ENCODE data around the gene CHIT1.
A peak's percentile ranks its signal among the peaks of the same experiment; 100 is the strongest.

Gene CHIT1

DNA sequence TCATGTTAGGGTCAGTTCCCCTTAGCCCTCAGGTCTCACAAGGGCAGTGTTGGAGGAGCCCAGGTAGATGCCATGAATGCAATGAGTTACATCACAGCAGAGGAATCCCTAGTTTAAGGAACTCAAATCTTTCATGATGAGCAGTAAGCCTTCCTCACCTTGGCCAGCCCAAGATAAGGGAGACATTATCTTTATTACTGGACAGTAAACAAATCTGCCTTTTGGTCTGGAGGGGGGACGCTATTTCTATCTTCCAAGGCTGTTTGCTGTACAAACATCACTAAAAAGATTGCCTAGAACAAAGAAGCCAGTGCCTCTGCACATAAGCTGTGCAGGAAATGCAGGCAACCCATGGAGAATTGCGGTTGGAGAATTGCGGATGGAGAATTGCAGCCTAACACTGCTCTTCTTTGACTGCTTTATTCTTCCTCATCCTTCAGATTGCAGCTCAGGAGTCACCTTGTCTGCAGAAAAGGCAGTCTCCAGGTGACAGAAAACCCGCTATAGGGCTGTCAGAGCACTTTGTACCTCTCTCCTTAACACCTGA, 40.7 kb downstream of the CHIT1 start:
- no peak for DNase-seq (ENCODE audit: low spot score)

DNA sequence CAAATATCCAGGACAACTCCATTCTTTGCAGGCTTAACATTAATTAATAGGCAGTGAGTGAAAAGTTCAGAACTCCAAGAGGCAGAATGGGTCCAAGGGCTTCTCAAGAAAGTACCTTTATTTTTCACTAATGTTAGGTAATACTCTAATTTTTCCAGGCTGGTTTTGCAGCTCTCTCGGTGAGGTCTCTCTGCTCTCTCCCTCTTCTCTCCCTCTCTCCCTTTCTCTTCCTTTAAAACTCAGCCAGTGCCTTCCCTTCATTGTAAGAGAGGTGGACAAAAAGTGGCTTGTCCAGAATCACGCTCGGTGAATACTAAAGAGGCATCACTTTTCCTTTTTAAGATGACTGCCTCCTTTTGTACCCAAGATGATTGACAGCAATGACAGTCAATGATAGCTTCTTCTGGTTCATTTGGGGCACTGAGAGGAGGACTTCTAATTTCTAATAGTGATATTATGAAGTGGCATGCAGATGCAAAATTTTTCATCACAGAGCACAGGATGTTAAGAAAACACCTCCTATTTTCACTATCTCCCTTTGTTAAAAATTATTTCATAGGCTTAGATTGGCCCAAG, 41.7 kb downstream of the CHIT1 start:
- no peak for DNase-seq (ENCODE audit: low spot score)

- peak; percentile 42 for DNase-seq (ENCODE audit: low spot score)
Observed at GRCh38 chr1:203187304-203187685, 42.2 kb downstream of the CHIT1 start.

GRCh38 chr1:203186446-203187303, 42.8 kb downstream of the CHIT1 start, which contains the start of gene CHI3L1:
Gene CHI3L1 (minus strand): TSS chr1:203186704. CDS start chr1:203186623, 81 bp downstream.
- peak; percentile 91 for DNase-seq (ENCODE audit: low spot score)

DNA sequence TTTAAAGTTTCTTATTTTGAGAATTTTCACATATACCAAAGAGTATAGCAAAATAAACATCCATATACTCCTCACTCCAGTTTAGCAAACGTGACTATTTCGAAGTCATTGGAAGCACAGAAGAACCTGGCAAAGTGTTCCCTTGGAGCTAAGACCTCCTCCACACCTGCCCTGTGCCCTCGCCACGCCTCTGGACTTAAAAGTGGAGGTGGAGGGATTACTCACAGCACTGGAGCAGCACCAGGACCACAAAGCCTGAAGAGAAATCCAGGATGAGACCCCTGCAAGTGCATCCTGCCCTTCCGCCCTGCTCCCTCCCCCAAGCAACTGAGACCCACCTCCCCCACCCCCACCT, 43.4 kb downstream of the CHIT1 start:
- DNase-seq (ENCODE audit: low spot score), result no peak

- peak; percentile 94 for DNase-seq (ENCODE audit: low spot score)
Observed at GRCh38 chr1:203185585-203185984, 43.9 kb downstream of the CHIT1 start.

- DNase-seq (ENCODE audit: low spot score), result no peak
Observed at GRCh38 chr1:203185061-203185461, 44.4 kb downstream of the CHIT1 start.

DNA sequence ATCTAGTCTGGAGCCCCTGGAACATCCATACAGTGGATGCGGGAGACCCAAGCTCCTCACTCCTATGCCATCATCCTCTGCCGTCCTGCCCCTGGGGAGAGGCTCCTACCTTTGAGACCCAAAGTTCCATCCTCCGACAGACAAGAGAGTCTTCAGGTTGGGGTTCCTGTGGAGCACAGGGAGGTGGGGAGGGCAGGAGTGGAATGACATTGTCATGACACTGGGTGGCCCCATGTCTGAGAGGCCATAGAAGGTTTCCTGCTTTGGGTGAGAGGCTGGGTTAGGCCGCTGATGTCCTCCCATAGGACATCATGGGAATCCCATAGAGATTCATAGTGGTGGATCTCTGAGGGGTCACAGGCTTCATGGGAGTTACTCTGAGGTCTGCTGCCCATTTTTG, 45.0 kb downstream of the CHIT1 start:
- DNase-seq (ENCODE audit: low spot score), result no peak

- DNase-seq (ENCODE audit: low spot score), result no peak
Observed at GRCh38 chr1:203183828-203184227, 45.6 kb downstream of the CHIT1 start.

DNA sequence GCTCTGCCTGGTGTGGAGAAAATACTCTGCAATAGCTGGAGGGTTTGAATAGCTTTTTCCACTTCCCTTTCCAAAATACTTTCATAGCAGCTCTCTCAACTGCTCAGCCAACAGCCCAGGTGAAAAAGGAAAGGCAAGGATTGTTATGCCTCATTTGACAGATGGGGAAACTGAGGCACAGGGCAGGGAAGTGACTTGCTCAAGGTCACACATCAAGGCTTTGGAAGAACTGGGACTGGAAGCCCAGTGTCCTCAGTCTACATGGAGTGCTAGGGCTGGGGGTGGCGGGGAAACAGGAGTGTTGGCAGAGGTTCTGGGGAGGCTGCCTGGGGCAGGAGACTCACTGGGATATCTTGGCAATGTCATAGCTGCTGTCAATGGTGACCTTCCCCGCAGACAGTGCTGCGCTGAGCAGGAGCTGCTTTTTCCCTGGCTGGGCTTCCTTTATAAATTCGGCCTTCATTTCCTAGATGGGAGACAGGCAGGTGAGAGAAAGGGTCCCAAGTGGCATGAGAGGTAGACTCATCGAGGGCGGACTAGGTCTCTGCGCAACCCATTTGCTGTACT, 47.0 kb downstream of the CHIT1 start:
- DNase-seq (ENCODE audit: low spot score), result no peak

DNA sequence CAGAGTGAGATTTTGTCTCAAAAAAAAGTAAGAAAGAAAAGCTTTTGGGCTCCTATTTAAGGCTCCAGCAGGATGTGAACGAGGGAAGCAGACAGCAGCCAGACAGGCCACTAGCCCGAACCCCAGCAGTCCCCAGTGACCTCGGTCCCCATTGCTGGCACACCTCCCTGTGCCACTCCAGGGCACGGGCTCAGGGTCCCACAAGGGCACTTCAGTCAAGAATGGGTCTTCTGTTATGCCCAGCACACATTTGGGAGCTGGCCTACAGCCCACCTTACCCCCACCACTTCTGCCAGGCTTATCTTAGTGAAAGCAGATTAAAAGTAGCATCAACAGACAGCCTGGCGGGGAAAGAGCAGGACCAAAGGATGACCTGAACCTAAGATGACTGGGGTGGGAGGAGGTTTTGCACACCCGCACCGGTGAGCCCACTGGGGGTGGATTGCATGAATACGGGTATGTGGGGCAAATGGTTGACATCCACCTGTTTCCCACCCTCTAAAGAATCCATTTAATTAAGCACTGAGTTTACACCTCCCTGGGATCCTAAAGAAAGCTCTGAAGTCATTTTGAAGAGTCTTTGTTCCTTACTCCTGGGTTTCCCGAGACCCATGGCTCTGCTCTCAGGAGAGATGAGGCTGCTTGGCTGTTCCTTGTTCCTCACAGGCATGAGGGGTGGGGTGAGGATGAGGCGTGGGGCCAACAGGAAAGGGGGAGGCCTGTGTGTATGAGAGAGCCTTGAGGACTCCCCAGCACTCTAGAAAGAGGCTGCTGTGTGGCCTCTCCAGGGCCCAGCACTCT, 47.7 kb downstream of the CHIT1 start:
- DNase-seq (ENCODE audit: low spot score), result no peak

- no peak for DNase-seq (ENCODE audit: low spot score)
Observed at GRCh38 chr1:203180611-203181330, 48.7 kb downstream of the CHIT1 start.

DNA sequence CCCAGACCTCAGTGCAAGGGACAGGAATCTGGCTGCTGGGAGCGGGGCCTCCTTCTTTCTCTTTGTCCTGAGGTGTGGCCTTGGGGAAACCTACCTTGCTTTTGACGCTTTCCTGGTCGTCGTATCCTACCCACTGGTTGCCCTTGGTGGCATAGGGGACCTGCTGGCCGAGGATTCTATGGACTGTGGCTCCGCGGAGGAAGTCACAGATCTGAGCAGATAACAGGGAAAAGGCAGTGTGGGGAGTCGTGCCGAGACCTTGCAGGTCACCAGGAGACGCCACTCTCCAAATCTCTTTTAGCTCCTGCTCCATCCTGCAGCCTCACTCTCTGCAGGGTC, 49.8 kb downstream of the CHIT1 start:
- no peak for DNase-seq (ENCODE audit: low spot score)

GRCh38 chr1:203178821-203179666, 50.4 kb downstream of the CHIT1 start:
- DNase-seq (ENCODE audit: low spot score), result no peak

GRCh38 chr1:203178083-203178482, 51.4 kb downstream of the CHIT1 start:
- no peak for DNase-seq (ENCODE audit: low spot score)

DNA sequence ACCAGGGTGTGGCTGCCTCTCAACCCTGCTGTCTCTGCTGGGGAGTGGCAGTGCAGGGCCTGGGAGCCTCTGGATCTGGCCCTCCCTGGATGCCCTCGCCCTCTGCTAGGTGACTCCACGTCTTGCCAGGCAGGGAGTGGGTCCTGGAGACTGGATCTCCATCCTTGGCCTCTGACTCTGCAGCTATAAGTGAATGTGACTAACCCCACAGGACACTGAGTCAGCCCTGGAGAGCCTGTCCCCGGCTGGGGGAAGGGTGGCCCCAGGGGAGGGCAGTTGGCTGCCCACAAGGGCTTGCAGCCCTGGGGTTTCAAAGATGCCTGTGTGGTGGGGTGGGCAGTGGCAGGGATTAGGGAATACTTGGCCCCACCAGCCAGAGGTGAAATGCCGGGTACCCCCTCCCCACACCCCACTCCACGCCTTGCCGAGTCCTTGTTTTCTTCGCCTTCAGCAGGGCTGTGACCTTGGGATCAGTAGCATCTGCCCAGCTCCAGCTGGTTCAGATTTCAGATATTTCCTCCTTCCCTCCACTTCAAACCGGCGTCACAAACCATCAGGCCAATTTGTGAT, 51.9 kb downstream of the CHIT1 start:
- no peak for DNase-seq (ENCODE audit: low spot score)

- no peak for DNase-seq (ENCODE audit: low spot score)
Observed at GRCh38 chr1:203177036-203177405, 52.5 kb downstream of the CHIT1 start.

- DNase-seq (ENCODE audit: low spot score), result no peak
Observed at GRCh38 chr1:203176273-203177035, 53.0 kb downstream of the CHIT1 start.

- no peak for DNase-seq (ENCODE audit: low spot score)
Observed at GRCh38 chr1:203175827-203176241, 53.6 kb downstream of the CHIT1 start.

All from cerebellar cortex (tissue), 1 donor.